ENCODE results near the gene LIN28A.

DNA sequence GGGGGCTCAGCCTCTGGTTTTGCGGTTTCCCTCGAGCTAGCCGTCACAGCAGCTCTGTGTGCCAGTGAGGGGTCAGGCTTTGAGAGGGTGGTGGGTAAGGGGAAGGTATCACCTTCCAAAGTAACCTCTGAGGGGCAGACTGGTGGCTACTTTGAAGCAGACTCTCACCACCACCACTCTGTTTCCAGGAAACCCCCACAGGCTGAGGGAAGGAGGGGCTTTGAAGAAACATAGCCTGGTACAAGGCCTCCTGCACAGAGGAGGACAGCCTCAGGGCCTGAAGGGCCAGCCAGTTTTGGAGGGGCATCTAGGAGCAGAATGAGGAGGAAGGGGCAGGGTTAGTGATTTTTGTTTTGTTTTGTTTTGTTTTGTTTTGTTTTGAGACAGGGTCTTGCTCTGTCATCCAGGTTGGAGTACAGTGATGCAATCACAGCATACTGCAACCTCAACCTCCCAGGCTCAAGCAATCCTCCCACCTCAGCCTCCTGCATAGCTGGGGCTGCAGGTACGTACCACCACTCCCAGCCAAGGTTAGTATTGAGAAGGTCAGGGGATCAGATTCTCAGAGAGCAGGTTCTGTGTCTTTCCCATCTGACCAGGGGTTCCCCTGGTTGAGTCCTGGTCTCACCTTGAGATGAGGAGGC lies 20.9 kb upstream of the LIN28A start:
- TF ChIP-seq, protein P1, sequence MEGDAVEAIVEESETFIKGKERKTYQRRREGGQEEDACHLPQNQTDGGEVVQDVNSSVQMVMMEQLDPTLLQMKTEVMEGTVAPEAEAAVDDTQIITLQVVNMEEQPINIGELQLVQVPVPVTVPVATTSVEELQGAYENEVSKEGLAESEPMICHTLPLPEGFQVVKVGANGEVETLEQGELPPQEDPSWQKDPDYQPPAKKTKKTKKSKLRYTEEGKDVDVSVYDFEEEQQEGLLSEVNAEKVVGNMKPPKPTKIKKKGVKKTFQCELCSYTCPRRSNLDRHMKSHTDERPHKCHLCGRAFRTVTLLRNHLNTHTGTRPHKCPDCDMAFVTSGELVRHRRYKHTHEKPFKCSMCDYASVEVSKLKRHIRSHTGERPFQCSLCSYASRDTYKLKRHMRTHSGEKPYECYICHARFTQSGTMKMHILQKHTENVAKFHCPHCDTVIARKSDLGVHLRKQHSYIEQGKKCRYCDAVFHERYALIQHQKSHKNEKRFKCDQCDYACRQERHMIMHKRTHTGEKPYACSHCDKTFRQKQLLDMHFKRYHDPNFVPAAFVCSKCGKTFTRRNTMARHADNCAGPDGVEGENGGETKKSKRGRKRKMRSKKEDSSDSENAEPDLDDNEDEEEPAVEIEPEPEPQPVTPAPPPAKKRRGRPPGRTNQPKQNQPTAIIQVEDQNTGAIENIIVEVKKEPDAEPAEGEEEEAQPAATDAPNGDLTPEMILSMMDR (IDR thresholded peaks at IDR 0.05) = no peak
- TF ChIP-seq POLR2AphosphoS5 (IDR thresholded peaks at IDR 0.05) (no peak), POLR2A (IDR thresholded peaks at IDR 0.05) (no peak)

Data from transverse colon (tissue), 4 donors.